Endothelial cell of umbilical vein (primary cell): ENCODE results near the gene ABCB4. TPM values are rescaled to one million over a fixed set of nuclear protein-coding genes. Genes with fewer than 3 reads are reported as not detected.

Experiments
- BruUV-seq: library from RNA; stranded (reverse); fragments of 400-500 nt; replicated peaks from 2 replicates; lab custom pipeline; 2021; lab: Mats Ljungman, UMichigan
- CTCF ChIA-PET: fragments of 300-600, 350-600 bp; sonication (Branson Sonifier 250); formaldehyde crosslinking; loops from one replicate; lab custom pipeline; 2021; ENCODE audit warnings: antibody characterized with exemption, inconsistent platforms; lab: Charles Lee
- POLR2A ChIA-PET: fragments of 300-600, 350-600 bp; sonication (Branson Sonifier 250); formaldehyde crosslinking; loops from one replicate; lab custom pipeline; 2021; ENCODE audit warnings: antibody characterized with exemption, inconsistent platforms; lab: Charles Lee
- DNase-seq: peaks from one replicate; pipeline ENCODE4 v3.0.0-alpha.2; 2011; ENCODE audit warnings: low read depth, low spot score
- FAIRE-seq: peaks from 2 replicates; lab custom pipeline; 2011; peaks lifted over from hg19 to GRCh38; lab: Jason Lieb, UNC
- H2AFZ ChIP-seq: 2 replicates; pipeline ENCODE4 v1.6.0; 2012; ENCODE audit warnings: low read depth, low read length, control low read depth, inconsistent platforms
- H3K27ac ChIP-seq: 2 replicates; pipeline ENCODE4 v1.5.1; 2011; ENCODE audit warnings: low read depth, mild to moderate bottlenecking, control low read depth, low read length, moderate library complexity; ENCODE audit not compliant: insufficient read depth
- H3K27me3 ChIP-seq, 2 experiments: 2 replicates each; pipeline versions ENCODE4 v1.6.0 to v1.6.1; 2011; ENCODE audit warnings: low read length in 2 of 2, mixed read lengths in 1 of 2; ENCODE audit not compliant: control insufficient read depth in 2 of 2, insufficient read depth in 2 of 2
- H3K36me3 ChIP-seq, 2 experiments: 2 replicates in 1 of 2; 3 replicates in 1 of 2; pipeline ENCODE4 v1.5.1; 2011; ENCODE audit warnings: low read length in 2 of 2, mild to moderate bottlenecking in 1 of 2, moderate library complexity in 1 of 2; ENCODE audit not compliant: control insufficient read depth in 2 of 2, insufficient read depth in 2 of 2; ENCODE audit errors: extremely low read depth in 1 of 2
- H3K4me1 ChIP-seq: 3 replicates; pipeline ENCODE4 v1.5.1; 2011; ENCODE audit warnings: mild to moderate bottlenecking, low read length; ENCODE audit not compliant: control insufficient read depth, insufficient read depth; ENCODE audit errors: extremely low read depth
- H3K4me2 ChIP-seq: 2 replicates; pipeline ENCODE4 v1.6.1; 2011; ENCODE audit warnings: low read length, control low read depth, mixed read lengths; ENCODE audit not compliant: insufficient read depth
- H3K4me3 ChIP-seq, 3 experiments: fragments of 200-600 bp in 1 of 3; sonication (generic), shearing (Covaris generic) in 1 of 3; replicated peaks in 1 of 3; 2 replicates each; pipeline ENCODE4 v1.5.1; 2011 to 2016; ENCODE audit warnings: control low read depth in 3 of 3, low read length in 3 of 3, mild to moderate bottlenecking in 2 of 3, inconsistent platforms in 1 of 3, low read depth in 1 of 3, moderate library complexity in 1 of 3; ENCODE audit not compliant: insufficient read depth in 1 of 3
- H3K79me2 ChIP-seq: 2 replicates; pipeline ENCODE4 v1.6.0; 2012; ENCODE audit warnings: low read length, inconsistent platforms; ENCODE audit not compliant: control insufficient read depth, insufficient read depth
- H3K9ac ChIP-seq: replicated peaks from 2 replicates; pipeline ENCODE3; 2011; ENCODE audit warnings: low read length, control low read depth; ENCODE audit not compliant: insufficient read depth; ENCODE audit errors: extremely low read depth
- H3K9me1 ChIP-seq: replicated peaks from 3 replicates; pipeline ENCODE4 v1.6.0; 2011; ENCODE audit warnings: mild to moderate bottlenecking, low read length; ENCODE audit not compliant: control insufficient read depth, insufficient read depth; ENCODE audit errors: extremely low read depth
- H3K9me3 ChIP-seq: replicated peaks from 2 replicates; pipeline ENCODE4 v1.5.1; 2012; ENCODE audit warnings: low read length, inconsistent platforms; ENCODE audit not compliant: control insufficient read depth, insufficient read depth
- H4K20me1 ChIP-seq: replicated peaks from 2 replicates; pipeline ENCODE3; 2011; ENCODE audit warnings: mild to moderate bottlenecking, low read length; ENCODE audit not compliant: control insufficient read depth, insufficient read depth; ENCODE audit errors: extremely low read depth
- FOS ChIP-seq: IDR thresholded peaks from 2 replicates; pipeline ENCODE4 v1.6.1; 2011; ENCODE audit warnings: mild to moderate bottlenecking, low read length, moderate library complexity, borderline replicate concordance; ENCODE audit not compliant: insufficient read depth
- GATA2 ChIP-seq: IDR thresholded peaks from 2 replicates; pipeline ENCODE4 v1.7.0; 2011; ENCODE audit warnings: low read depth, mild to moderate bottlenecking, moderate library complexity, mixed read lengths, low read length; ENCODE audit not compliant: insufficient read length, insufficient read depth
- JUN ChIP-seq: IDR thresholded peaks from 2 replicates; pipeline ENCODE4 v1.6.1; 2011; ENCODE audit warnings: borderline replicate concordance, low read depth; ENCODE audit not compliant: insufficient read length, insufficient read depth
- MYC ChIP-seq: IDR thresholded peaks from one replicate; pipeline ENCODE4 v1.6.1; 2011; ENCODE audit warnings: mild to moderate bottlenecking, low read depth, low read length
- POLR2A ChIP-seq: IDR thresholded peaks from 2 replicates; pipeline ENCODE4 v1.6.1; 2012; ENCODE audit warnings: low read depth, mild to moderate bottlenecking, control low read depth, low read length
- POLR2AphosphoS5 ChIP-seq: IDR thresholded peaks from 2 replicates; pipeline ENCODE4 v1.6.1; 2012; ENCODE audit warnings: low read depth, mild to moderate bottlenecking, control low read depth, low read length, moderate library complexity; ENCODE audit not compliant: insufficient read depth
- dilution Hi-C: fragments of 300-500 bp; cut with MboI; formaldehyde crosslinking; loops from one replicate; pipeline ENCODE4 v1.15.0; 2019; ENCODE audit warnings: low sequenced_read_pairs; ENCODE audit not compliant: extremely low pct_ligation_motif_present
- intact Hi-C: fragments of 100-400 bp; cut with micrococcal nuclease; formaldehyde crosslinking; loops from one replicate; pipeline ENCODE4 v1.10.0; 2022
- polyA plus RNA-seq, 4 experiments: library from polyadenylated mRNA; depleted of rRNA in 3 of 4; stranded (reverse) in 3 of 4; unstranded in 1 of 4; fragments of >200 nt; gene quantifications; 2 replicates each; pipeline versions ENCODE4 v1.2.1 to v1.2.3, GENCODE V29; 2011 to 2012; ENCODE audit warnings: missing spikeins in 1 of 4
- total RNA-seq: library from RNA; stranded (reverse); gene quantifications from 2 replicates; pipeline ENCODE4 v1.2.3, GENCODE V29; 2021

ABCB4 gene
- total and polyA plus RNA-seq, 2 donors (not counting 3 experiments of a cell fraction or from before 2014, with no cell fraction given): 0.11 to 0.15 TPM

DNA sequence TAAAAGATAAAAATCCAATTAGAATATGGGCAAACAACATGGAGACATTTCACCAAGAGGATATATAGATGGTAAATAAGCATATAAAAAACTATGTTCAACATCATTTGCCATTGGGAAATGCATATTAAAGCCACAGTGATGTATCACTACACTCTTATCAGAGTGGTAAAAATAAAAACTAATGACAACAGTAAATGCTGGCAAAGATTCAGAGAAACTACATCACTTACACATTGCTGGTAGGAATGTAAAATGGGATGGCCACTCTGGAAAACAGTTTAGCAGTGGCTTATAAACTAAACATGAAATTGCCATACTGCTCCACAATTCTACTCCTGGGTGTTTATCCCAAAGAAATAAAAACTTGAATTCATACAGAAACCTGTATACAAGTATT, 70.8 kb downstream of the ABCB4 start:
- ChIA-PET CTCF (interaction anchor here (3.0 kb wide), 1 partner anchor 11 kb away, joined by 11 read pairs; no protein-coding TSS in a partner anchor), POLR2A (interaction anchor here (0.5 kb wide), 1 partner anchor 10 kb away, joined by 3 read pairs; no protein-coding TSS in a partner anchor)
- dilution Hi-C loops: loop anchor here (25.0 kb wide), 1 partner anchor 92 kb away; no protein-coding TSS in a partner anchor

DNA sequence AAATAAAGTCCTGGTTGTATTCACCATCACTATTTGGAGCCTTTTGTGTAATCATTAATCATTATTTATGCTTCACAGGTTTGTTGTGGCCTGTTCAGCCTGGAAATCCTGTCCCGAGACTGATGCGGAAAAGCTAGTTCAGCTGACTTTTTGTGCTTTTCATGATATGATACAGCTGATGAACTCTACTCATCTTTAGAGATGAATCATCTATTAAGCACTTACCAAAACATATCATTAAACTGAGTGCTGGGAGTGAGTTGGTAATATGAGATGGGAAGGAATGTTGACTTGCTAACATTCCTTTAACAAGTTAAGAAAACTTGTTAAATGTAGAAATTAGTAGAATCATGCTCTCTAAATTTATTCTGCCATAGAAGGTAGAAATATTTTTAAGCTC, 77.0 kb downstream of the ABCB4 start:
- CTCF ChIA-PET: interaction anchor here (1.6 to 2.0 kb wide), 2 partner anchors 17 to 20 kb away, joined by 5 to 10 read pairs; no protein-coding TSS in a partner anchor
- intact Hi-C loops: no loop called here

More for the DNA sequence above, 70.8 kb downstream of the ABCB4 start:
- Histone ChIP-seq H4K20me1 (no peaks in the 10 kb centered on the region), H3K4me2 (no peak overlapping the region), H3K9me1 (no peaks in the 10 kb centered on the region), H3K79me2 (no peaks in the 10 kb centered on the region), H3K4me1 (no peaks in the 10 kb centered on the region), H3K27me3 (peaks cover 3 to 6% of the 10 kb centered on the region in 2 experiments), H2AFZ (no peak overlapping the region), H3K9me3 (no peaks in the 10 kb centered on the region), H3K27ac (no peak overlapping the region), H3K4me3 (no peak overlapping the region), H3K36me3 (no peaks in the 10 kb centered on the region), H3K9ac (no peak overlapping the region)
- TF ChIP-seq MYC: no peak
- FAIRE-seq (no peak), DNase-seq (no peak)
- BruUV-seq: no TSS peak
- intact Hi-C loops: no loop called here

More for the DNA sequence above, 77.0 kb downstream of the ABCB4 start:
- dilution Hi-C loops: no loop called here
- no TSS peak for BruUV-seq
- POLR2A ChIA-PET: no interaction called here
- TF ChIP-seq POLR2A (no peak), FOS (no peak), JUN (no peak), GATA2 (no peak), POLR2AphosphoS5 (no peak), MYC (no peak)
- Histone ChIP-seq H3K27ac (no peak overlapping the region), H4K20me1 (no peaks in the 10 kb centered on the region), H3K27me3 (no peaks in the 10 kb centered on the region), H3K79me2 (no peaks in the 10 kb centered on the region), H3K4me3 (no peak overlapping the region), H3K4me2 (no peak overlapping the region), H3K4me1 (no peaks in the 10 kb centered on the region), H2AFZ (no peak overlapping the region), H3K9me3 (no peaks in the 10 kb centered on the region), H3K9me1 (no peaks in the 10 kb centered on the region), H3K36me3 (no peaks in the 10 kb centered on the region), H3K9ac (no peak overlapping the region)
- FAIRE-seq (no peak), DNase-seq (no peak)
